ENCODE data around the gene ACTN1. TPM values are rescaled to one million over a fixed set of nuclear protein-coding genes. Genes with fewer than 3 reads are reported as not detected.

Gene ACTN1
- total RNA-seq, 4 donors from 2014 or later: 118 to 145 (median 131) TPM

- Histone ChIP-seq H3K27ac (peak overlapping the region; percentile 82 to 90 (median 84)), H3K4me3 (no peak overlapping the region), H3K27me3 (no peaks in the 10 kb centered on the region), H3K9me3 (no peaks in the 10 kb centered on the region), H3K36me3 (no peaks in the 10 kb centered on the region), H3K4me1 (peaks cover 70 to 100% (median 85%) of the 10 kb centered on the region in 3 donors)
- TF ChIP-seq POLR2A (IDR thresholded peaks at IDR 0.05): no peak
- no peak for TF ChIP-seq CTCF (IDR thresholded peaks at IDR 0.05)
- DNase-seq: no peak
- 55 to 61% methylated on average over 5 of the region's 5 CpGs for WGBS, 2 donors
- intact Hi-C loops (cut with DNase I): no loop called here
These were observed 29.0 kb downstream of the ACTN1 start for GRCh38 chr14:68950111-68950510.

DNA sequence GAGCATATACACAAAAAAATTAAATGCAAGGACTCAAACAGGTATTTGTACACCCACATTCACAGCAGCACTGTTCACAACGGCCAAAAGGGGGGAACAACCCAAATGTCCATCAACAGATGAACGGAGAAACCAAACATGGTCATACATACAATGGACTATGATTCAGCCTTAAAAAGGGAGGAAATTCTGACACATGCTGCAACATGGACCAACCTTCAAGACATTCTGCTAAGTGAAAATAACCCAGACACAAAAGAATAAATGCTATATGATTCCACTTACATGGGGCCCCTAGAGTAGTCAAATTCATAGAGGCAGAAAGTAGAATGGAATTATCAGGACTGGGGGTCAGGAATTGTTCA lies 29.5 kb downstream of the ACTN1 start:
- H3K36me3 ChIP-seq: no peaks in the 10 kb centered on the region
- H3K27ac ChIP-seq: peak overlapping the region; percentile 65 to 90 (median 84)
- WGBS, 2 donors: 26 to 29% methylated on average over 2 of the region's 2 CpGs
- H3K4me3 ChIP-seq: no peak overlapping the region
- H3K4me1 ChIP-seq: peaks cover 67 to 100% (median 84%) of the 10 kb centered on the region in 3 donors
- H3K9me3 ChIP-seq: no peaks in the 10 kb centered on the region
- no peak for TF ChIP-seq POLR2A (IDR thresholded peaks at IDR 0.05)
- no peak for TF ChIP-seq CTCF (IDR thresholded peaks at IDR 0.05)
- DNase-seq: no peak
- intact Hi-C loops (cut with DNase I): no loop called here
- no peaks in the 10 kb centered on the region for H3K27me3 ChIP-seq

DNA sequence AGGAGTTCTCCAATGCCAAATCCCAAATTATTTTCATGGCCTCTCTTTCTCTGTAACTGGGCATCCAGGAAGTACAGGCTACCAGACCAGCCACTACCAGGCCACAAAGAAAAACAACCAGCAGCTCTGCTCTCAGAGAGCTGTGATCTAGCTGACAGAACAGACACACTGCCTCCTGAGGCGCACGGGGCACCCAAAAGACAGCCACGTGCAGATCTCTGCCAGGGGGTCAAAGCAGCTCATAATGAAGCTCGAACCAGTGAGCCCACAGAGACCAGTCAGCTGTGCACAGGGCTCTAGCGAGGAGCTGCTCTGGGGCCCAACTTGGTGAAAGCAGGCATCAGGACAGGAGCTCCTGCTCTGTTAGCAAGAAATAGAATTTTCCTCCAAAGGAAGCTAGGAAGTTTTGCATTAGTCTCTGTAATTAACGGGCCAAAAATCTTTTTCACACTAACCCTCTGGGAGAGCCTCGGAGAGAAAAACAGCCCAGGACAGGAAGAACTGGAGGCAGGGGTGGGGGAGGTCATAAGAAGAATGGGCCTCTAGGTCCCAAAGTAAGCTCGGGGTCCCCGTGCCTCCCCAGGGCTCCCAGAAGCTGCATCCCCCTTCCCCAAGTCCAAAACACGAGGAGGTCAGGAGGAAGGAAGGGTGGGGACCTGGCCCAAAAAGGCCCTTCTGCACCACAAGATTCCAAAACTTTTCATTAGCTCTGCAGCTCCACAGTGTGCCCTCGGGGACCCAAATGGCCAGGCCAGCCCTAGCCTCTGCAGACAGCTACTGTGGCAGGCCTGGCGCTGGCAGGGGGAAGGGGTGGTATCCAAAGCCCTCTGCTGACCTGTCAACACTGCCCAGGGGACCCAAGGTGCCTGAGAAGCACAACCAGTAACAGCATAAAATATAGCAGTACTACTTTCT lies 30.2 kb downstream of the ACTN1 start:
- Histone ChIP-seq H3K9me3 (no peaks in the 10 kb centered on the region), H3K4me1 (peaks cover 70 to 100% (median 89%) of the 10 kb centered on the region in 3 donors), H3K27ac (peak overlapping the region; percentile 65 to 90 (median 84)), H3K36me3 (no peaks in the 10 kb centered on the region), H3K4me3 (no peak overlapping the region), H3K27me3 (no peaks in the 10 kb centered on the region)
- no peak for DNase-seq
- 38 to 41% methylated on average over 7 to 8 of the region's 12 CpGs for WGBS, 2 donors
- TF ChIP-seq CTCF (IDR thresholded peaks at IDR 0.05): no peak
- no peak for TF ChIP-seq POLR2A (IDR thresholded peaks at IDR 0.05)
- intact Hi-C loops (cut with DNase I): no loop called here

GRCh38 chr14:68947802-68948201 lies 31.3 kb downstream of the ACTN1 start:
- DNase-seq: no peak

More at GRCh38 chr14:68947802-68948201, 31.3 kb downstream of the ACTN1 start:
- H3K4me1 ChIP-seq: peaks cover 80 to 100% (median 92%) of the 10 kb centered on the region in 3 donors
- H3K27me3 ChIP-seq: no peaks in the 10 kb centered on the region
- H3K36me3 ChIP-seq: no peaks in the 10 kb centered on the region
- intact Hi-C loops (cut with DNase I): no loop called here
- 2 to 15% methylated on average over 2 to 7 of the region's 8 CpGs for WGBS, 2 donors
- H3K9me3 ChIP-seq: no peaks in the 10 kb centered on the region
- TF ChIP-seq POLR2A (IDR thresholded peaks at IDR 0.05) (peak in 2 of 4 donors; percentile 49 to 50), CTCF (IDR thresholded peaks at IDR 0.05) (no peak)
- H3K4me3 ChIP-seq: peak overlapping the region in 1 of 4 donors; percentile 37
- H3K27ac ChIP-seq: peak overlapping the region; percentile 65 to 90 (median 84)

Data from esophagus squamous epithelium (tissue), 5 donors.